PC-9 (cell line): ENCODE results near the gene SLC35D1. TPM values are rescaled to one million over a fixed set of nuclear protein-coding genes. Genes with fewer than 3 reads are reported as not detected.

Experiments used
- BruUV-seq: library from RNA; stranded (reverse); fragments of 400-500 nt; replicated peaks from 2 replicates; lab custom pipeline; 2021; lab: Mats Ljungman, UMichigan
- CTCF ChIA-PET: fragments of 300-600 bp; sonication (Branson Sonifier 250); formaldehyde crosslinking; loops from one replicate; lab custom pipeline; 2022; ENCODE audit warnings: antibody characterized with exemption; lab: Charles Lee
- POLR2A ChIA-PET: fragments of 300-600 bp; sonication (Branson Sonifier 250); formaldehyde crosslinking; loops from one replicate; lab custom pipeline; 2022; ENCODE audit warnings: antibody characterized with exemption; ENCODE audit not compliant: unreplicated experiment; lab: Charles Lee
- DNase-seq, 2 experiments: peaks; one replicate each; pipeline versions ENCODE4 v3.0.0 to v3.0.0-alpha.2; 2015 to 2022; ENCODE audit warnings: mixed read lengths in 1 of 2
- H2AFZ ChIP-seq: fragments of 200-600 bp; sonication (generic); 2 replicates; pipeline ENCODE4 v1.8.1; 2017; ENCODE audit warnings: antibody characterized with exemption
- H3F3A ChIP-seq: fragments of 200-600 bp; sonication (generic); 2 replicates; pipeline ENCODE4 v1.8.1; 2017; ENCODE audit warnings: antibody characterized with exemption, mild to moderate bottlenecking, low read depth; ENCODE audit not compliant: insufficient read depth
- H3K27ac ChIP-seq: fragments of 200-600 bp; sonication (generic); 2 replicates; pipeline ENCODE4 v1.6.1; 2016; ENCODE audit warnings: mixed run types
- H3K27me3 ChIP-seq: fragments of 200-600 bp; sonication (generic); 2 replicates; pipeline ENCODE4 v1.6.1; 2016; ENCODE audit warnings: low read depth, mixed run types; ENCODE audit not compliant: insufficient read depth
- H3K36me3 ChIP-seq: fragments of 200-600 bp; sonication (generic); 2 replicates; pipeline ENCODE4 v1.6.1; 2016; ENCODE audit warnings: low read depth, mixed run types
- H3K4me1 ChIP-seq: fragments of 200-600 bp; sonication (generic); replicated peaks from 2 replicates; pipeline ENCODE4 v1.6.1; 2016; ENCODE audit warnings: mixed run types; ENCODE audit not compliant: insufficient read depth
- H3K4me2 ChIP-seq: fragments of 200-600 bp; sonication (generic); 2 replicates; pipeline ENCODE4 v1.6.1; 2017; ENCODE audit warnings: mixed run types
- H3K4me3 ChIP-seq: fragments of 200-600 bp; sonication (generic); 2 replicates; pipeline ENCODE4 v1.6.1; 2016; ENCODE audit warnings: mixed run types
- H3K79me2 ChIP-seq: fragments of 200-600 bp; sonication (generic); 2 replicates; pipeline ENCODE4 v1.6.1; 2017; ENCODE audit warnings: low read depth, mixed run types
- H3K9me2 ChIP-seq: fragments of 200-600 bp; sonication (generic); 2 replicates; pipeline ENCODE4 v1.8.1; 2017; ENCODE audit warnings: mild to moderate bottlenecking; ENCODE audit not compliant: insufficient read depth
- H3K9me3 ChIP-seq: fragments of 200-600 bp; sonication (generic); 2 replicates; pipeline ENCODE4 v1.8.1; 2016; ENCODE audit warnings: low read depth; ENCODE audit not compliant: insufficient read depth
- H4K20me1 ChIP-seq: fragments of 200-600 bp; sonication (generic); 2 replicates; pipeline ENCODE4 v1.8.1; 2017; ENCODE audit not compliant: insufficient read depth
- EZH2 ChIP-seq: fragments of 200-600 bp; sonication (generic); IDR thresholded peaks from 2 replicates; pipeline ENCODE4 v1.8.0; 2017; ENCODE audit warnings: antibody characterized with exemption, low read depth
- intact Hi-C: fragments of 100-400 bp; cut with micrococcal nuclease; formaldehyde crosslinking; loops from one replicate; pipeline ENCODE4 v1.10.0; 2022; ENCODE audit not compliant: unreplicated experiment
- total RNA-seq: library from RNA; stranded (reverse); gene quantifications from 2 replicates; pipeline ENCODE4 v1.2.3, GENCODE V29; 2021
- TF ChIP-seq, protein P1 (sequence below): fragments of 200-600 bp; sonication (generic); conservative IDR thresholded peaks from 2 replicates; pipeline ENCODE4 v1.6.1; 2017; ENCODE audit warnings: mixed run types, antibody characterized with exemption, mild to moderate bottlenecking, moderate library complexity

The SLC35D1 gene
- total RNA-seq, 1 experiment from 2014 or later, result 2.6 TPM

DNA sequence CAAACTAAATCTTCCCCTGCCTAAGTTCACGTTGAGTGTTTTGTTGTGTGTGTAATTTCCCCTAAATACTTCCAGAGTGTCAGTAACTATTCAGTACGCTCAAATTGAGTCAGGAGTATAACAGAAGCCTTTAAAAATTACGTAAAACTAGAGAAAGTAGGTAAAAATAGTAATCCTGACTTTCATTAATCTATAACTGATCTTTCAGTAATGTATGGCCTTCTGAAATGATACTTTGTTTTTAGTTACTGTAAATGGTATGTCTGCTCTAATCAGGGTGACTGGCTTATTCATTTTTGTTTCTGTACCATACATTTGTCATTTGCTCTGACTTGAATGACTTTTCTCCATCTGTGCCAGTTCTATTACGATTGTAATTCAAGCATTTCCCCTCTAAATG lies 99.7 kb downstream of the SLC35D1 start:
- H3K4me1 ChIP-seq, result no peaks in the 10 kb centered on the region
- H3K36me3 ChIP-seq, result peaks cover 19% of the 10 kb centered on the region
- intact Hi-C loops, result no loop called here
- TF ChIP-seq EZH2, result no peak
- TF ChIP-seq, protein P1, sequence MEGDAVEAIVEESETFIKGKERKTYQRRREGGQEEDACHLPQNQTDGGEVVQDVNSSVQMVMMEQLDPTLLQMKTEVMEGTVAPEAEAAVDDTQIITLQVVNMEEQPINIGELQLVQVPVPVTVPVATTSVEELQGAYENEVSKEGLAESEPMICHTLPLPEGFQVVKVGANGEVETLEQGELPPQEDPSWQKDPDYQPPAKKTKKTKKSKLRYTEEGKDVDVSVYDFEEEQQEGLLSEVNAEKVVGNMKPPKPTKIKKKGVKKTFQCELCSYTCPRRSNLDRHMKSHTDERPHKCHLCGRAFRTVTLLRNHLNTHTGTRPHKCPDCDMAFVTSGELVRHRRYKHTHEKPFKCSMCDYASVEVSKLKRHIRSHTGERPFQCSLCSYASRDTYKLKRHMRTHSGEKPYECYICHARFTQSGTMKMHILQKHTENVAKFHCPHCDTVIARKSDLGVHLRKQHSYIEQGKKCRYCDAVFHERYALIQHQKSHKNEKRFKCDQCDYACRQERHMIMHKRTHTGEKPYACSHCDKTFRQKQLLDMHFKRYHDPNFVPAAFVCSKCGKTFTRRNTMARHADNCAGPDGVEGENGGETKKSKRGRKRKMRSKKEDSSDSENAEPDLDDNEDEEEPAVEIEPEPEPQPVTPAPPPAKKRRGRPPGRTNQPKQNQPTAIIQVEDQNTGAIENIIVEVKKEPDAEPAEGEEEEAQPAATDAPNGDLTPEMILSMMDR, result no peak
- ChIA-PET POLR2A (no interaction called here), CTCF (no interaction called here)
- H3K79me2 ChIP-seq, result peaks cover 5% of the 10 kb centered on the region; the same call in 1 of the 2 replicates
- H3K9me3 ChIP-seq, result no peaks in the 10 kb centered on the region
- DNase-seq, result no peak
- H3K4me2 ChIP-seq, result no peak overlapping the region
- no peak overlapping the region for H3K27ac ChIP-seq
- H3K4me3 ChIP-seq, result no peak overlapping the region
- no TSS peak for BruUV-seq
- H3K27me3 ChIP-seq, result no peaks in the 10 kb centered on the region
- no peaks in the 10 kb centered on the region for H3F3A ChIP-seq
- H4K20me1 ChIP-seq, result no peaks in the 10 kb centered on the region; the same call in 1 of the 2 replicates
- H2AFZ ChIP-seq, result no peak overlapping the region
- no peaks in the 10 kb centered on the region for H3K9me2 ChIP-seq

GRCh38 chr1:66951513-66951912 lies 102.4 kb downstream of the SLC35D1 start:
- H3K27me3 ChIP-seq, result no peaks in the 10 kb centered on the region
- H3K9me3 ChIP-seq, result no peaks in the 10 kb centered on the region
- no TSS peak for BruUV-seq
- no peaks in the 10 kb centered on the region for H4K20me1 ChIP-seq
- no peak overlapping the region for H3K4me2 ChIP-seq
- H3K36me3 ChIP-seq, result peaks cover 36% of the 10 kb centered on the region
- DNase-seq, result no peak
- TF ChIP-seq EZH2, result no peak
- TF ChIP-seq, protein P1, result no peak
- H2AFZ ChIP-seq, result no peak overlapping the region
- intact Hi-C loops, result no loop called here
- H3K27ac ChIP-seq, result no peak overlapping the region
- H3K79me2 ChIP-seq, result peaks cover 19% of the 10 kb centered on the region; the same call in 1 of the 2 replicates
- H3K4me3 ChIP-seq, result no peak overlapping the region
- H3K4me1 ChIP-seq, result no peaks in the 10 kb centered on the region
- CTCF ChIA-PET, result interaction anchor here (0.6 kb wide), 1 partner anchor 235 kb away, joined by 3 read pairs; no protein-coding TSS in a partner anchor
- H3K9me2 ChIP-seq, result no peaks in the 10 kb centered on the region
- H3F3A ChIP-seq, result no peaks in the 10 kb centered on the region
- POLR2A ChIA-PET, result no interaction called here

Other genes with a start within 250 kb of the SLC35D1 start
- 8.2 and 12.6 TPM in 2 replicates for gene DNAI4, start 129.3 kb downstream of the SLC35D1 start, total RNA-seq
- gene MIER1, start 129.2 kb downstream of the SLC35D1 start, total RNA-seq, result 26.5 and 30.4 TPM in 2 replicates
- not detected in 2 replicates for gene C1orf141, start 80.8 kb upstream of the SLC35D1 start, total RNA-seq
- gene IL23R, start 112.3 kb upstream of the SLC35D1 start, total RNA-seq, result not detected in 2 replicates